Ramos (cell line): ENCODE data around the gene NSG1.
"Not testable (repeated sequence)": the region's sequence is repeated elsewhere in the genome, so short reads cannot be mapped to it uniquely, and the experiment has no call there.

Experiments used
- in situ Hi-C: fragments of 300-500 bp; cut with MboI; formaldehyde crosslinking; loops from one replicate; pipeline ENCODE4 v1.14.3; 2022; ENCODE audit warnings: low sequenced_read_pairs; ENCODE audit not compliant: unreplicated experiment

NSG1 gene

GRCh38 chr4:4386736-4387392 lies at the start of gene NSG1:
Gene NSG1, plus strand, starts transcription at chr4:4387102. Its CDS starts 528 bp downstream, at chr4:4387630.
- in situ Hi-C loops: no loop called here

GRCh38 chr4:4338210-4339001 lies 48.5 kb upstream of the NSG1 start:
- in situ Hi-C loops: loop anchor here (5.0 kb wide), 1 partner anchor 86 kb away; no protein-coding TSS in a partner anchor

- in situ Hi-C loops: loop anchor here (5.0 kb wide), 1 partner anchor 87 kb away; no protein-coding TSS in a partner anchor
Measured at GRCh38 chr4:4339504-4340085, 47.3 kb upstream of the NSG1 start.

- in situ Hi-C loops: no loop called here
Measured at GRCh38 chr4:4341861-4342650, 44.8 kb upstream of the NSG1 start.

GRCh38 chr4:4343038-4343437 lies 43.9 kb upstream of the NSG1 start:
- in situ Hi-C loops: no loop called here

- in situ Hi-C loops: no loop called here
Measured at GRCh38 chr4:4344915-4345527, 41.9 kb upstream of the NSG1 start.

GRCh38 chr4:4347585-4347984 lies 39.3 kb upstream of the NSG1 start:
- in situ Hi-C loops: no loop called here

- in situ Hi-C loops: not testable (repeated sequence)
Measured at GRCh38 chr4:4348585-4348984, 38.3 kb upstream of the NSG1 start.

GRCh38 chr4:4349867-4350266 lies 37.0 kb upstream of the NSG1 start:
- in situ Hi-C loops: no loop called here

- in situ Hi-C loops: no loop called here
Measured at GRCh38 chr4:4350909-4351308, 36.0 kb upstream of the NSG1 start.

GRCh38 chr4:4355302-4355701 lies 31.6 kb upstream of the NSG1 start:
- in situ Hi-C loops: no loop called here

GRCh38 chr4:4356106-4357041 lies 30.5 kb upstream of the NSG1 start:
- in situ Hi-C loops: no loop called here

GRCh38 chr4:4358093-4358854 lies 28.6 kb upstream of the NSG1 start:
- in situ Hi-C loops: no loop called here

GRCh38 chr4:4361883-4362282 lies 25.0 kb upstream of the NSG1 start:
- in situ Hi-C loops: no loop called here

- in situ Hi-C loops: no loop called here
Measured at GRCh38 chr4:4362991-4363697, 23.8 kb upstream of the NSG1 start.

- in situ Hi-C loops: no loop called here
Measured at GRCh38 chr4:4364061-4364460, 22.8 kb upstream of the NSG1 start.

- in situ Hi-C loops: no loop called here
Measured at GRCh38 chr4:4364486-4365208, 22.3 kb upstream of the NSG1 start.
